GM12874 (cell line): ENCODE data around the gene SLC22A13.
A peak's percentile ranks its signal among the peaks of the same experiment; 100 is the strongest.

Experiments
- CTCF ChIP-seq: IDR thresholded peaks from 2 replicates; pipeline ENCODE4 v1.5.1; 2011; ENCODE audit warnings: low read depth, mild to moderate bottlenecking, control low read depth, low read length, moderate library complexity; ENCODE audit not compliant: insufficient read depth

Gene SLC22A13

GRCh38 chr3:38284756-38285150 is 19.1 kb downstream of the SLC22A13 start:
- TF ChIP-seq CTCF, result no peak

- TF ChIP-seq CTCF, result no peak
These were observed 31.9 kb downstream of the SLC22A13 start for GRCh38 chr3:38297537-38297936.

GRCh38 chr3:38297947-38298711 is 32.5 kb downstream of the SLC22A13 start:
- TF ChIP-seq CTCF, result peak; percentile 39; the same call in 1 of the 2 replicates

GRCh38 chr3:38306941-38307340 is 41.3 kb downstream of the SLC22A13 start:
- TF ChIP-seq CTCF, result no peak

- no peak for TF ChIP-seq CTCF
These were observed 42.0 kb downstream of the SLC22A13 start for GRCh38 chr3:38307599-38307998.

- no peak for TF ChIP-seq CTCF
These were observed 42.8 kb downstream of the SLC22A13 start for GRCh38 chr3:38308456-38308855.

- TF ChIP-seq CTCF, result no peak
These were observed 45.9 kb downstream of the SLC22A13 start for GRCh38 chr3:38311476-38311875.

- no peak for TF ChIP-seq CTCF
These were observed 46.3 kb downstream of the SLC22A13 start for GRCh38 chr3:38311941-38312340.
